Smooth muscle cell (in vitro differentiated cells): Measurements from ENCODE around the gene PTPRA. TPM values are rescaled to one million over a fixed set of nuclear protein-coding genes. Genes with fewer than 3 reads are reported as not detected.

Experiments
- DNase-seq: peaks from one replicate; lab custom pipeline; 2025; ENCODE audit not compliant: unreplicated experiment; lab: John Stamatoyannopoulos, UW
- H2AFZ ChIP-seq: fragments of 200-600 bp; sonication (generic); 2 replicates; pipeline ENCODE4 v1.6.0; 2016; ENCODE audit warnings: antibody characterized with exemption, low read depth, mild to moderate bottlenecking
- H3F3A ChIP-seq: fragments of 200-600 bp; sonication (generic); 2 replicates; pipeline ENCODE4 v1.6.0; 2017; ENCODE audit warnings: antibody characterized with exemption, low read depth
- H3K27ac ChIP-seq: fragments of 200-600 bp; sonication (generic); 2 replicates; pipeline ENCODE4 v1.5.1; 2016; ENCODE audit warnings: low read depth, mild to moderate bottlenecking
- H3K27me3 ChIP-seq: fragments of 200-600 bp; sonication (generic); 2 replicates; pipeline ENCODE4 v1.6.1; 2016; ENCODE audit warnings: low read depth, mild to moderate bottlenecking
- H3K36me3 ChIP-seq: fragments of 200-600 bp; sonication (generic); 2 replicates; pipeline ENCODE4 v1.5.1; 2016; ENCODE audit warnings: low read depth
- H3K4me1 ChIP-seq: fragments of 200-600 bp; sonication (generic); 2 replicates; pipeline ENCODE4 v1.5.1; 2016; ENCODE audit warnings: low read depth
- H3K4me2 ChIP-seq: fragments of 200-600 bp; sonication (generic); 2 replicates; pipeline ENCODE4 v1.6.0; 2016; ENCODE audit warnings: mild to moderate bottlenecking
- H3K4me3 ChIP-seq: fragments of 200-600 bp; sonication (generic); 2 replicates; pipeline ENCODE4 v1.5.1; 2016; ENCODE audit warnings: mild to moderate bottlenecking
- H3K79me2 ChIP-seq: fragments of 200-600 bp; sonication (generic); 2 replicates; pipeline ENCODE4 v1.6.0; 2016; ENCODE audit warnings: low read depth, mild to moderate bottlenecking
- H3K9ac ChIP-seq: fragments of 200-600 bp; sonication (generic); 2 replicates; pipeline ENCODE4 v1.6.0; 2016; ENCODE audit warnings: low read depth
- H3K9me3 ChIP-seq: fragments of 200-600 bp; sonication (generic); replicated peaks from 2 replicates; pipeline ENCODE4 v1.5.1; 2016; ENCODE audit warnings: low read depth
- H4K20me1 ChIP-seq: fragments of 200-600 bp; sonication (generic); 2 replicates; pipeline ENCODE4 v1.6.0; 2016; ENCODE audit warnings: low read depth
- WGBS: methylation state at CpG from one replicate; pipeline ENCODE4 v1.1.7; 2016; ENCODE audit warnings: low lambda C conversion rate; 5-methylcytosine and 5-hydroxymethylcytosine counted together
- polyA plus RNA-seq: library from polyadenylated mRNA; unstranded; fragments of >200 nt; fragmentation: Nextera tagmentation; extraction: Ambion mirVana; gene quantifications from 2 replicates; pipeline ENCODE4 v1.2.1, GENCODE V29; 2016
- total RNA-seq: library from RNA; depleted of rRNA; stranded (reverse); fragments of >200 nt; gene quantifications from 2 replicates; pipeline ENCODE4 v1.2.3, GENCODE V29; 2014
- TF ChIP-seq, protein P1 (sequence below): fragments of 200-600 bp; sonication (generic); IDR thresholded peaks from 2 replicates; pipeline ENCODE4 v1.5.1; 2017; ENCODE audit warnings: borderline replicate concordance, mild to moderate bottlenecking, antibody characterized with exemption; ENCODE audit not compliant: insufficient read depth, poor library complexity, severe bottlenecking

Gene PTPRA
- total and polyA plus RNA-seq, 2 experiments from 2014 or later, result 38.4 to 48.9 TPM

DNA sequence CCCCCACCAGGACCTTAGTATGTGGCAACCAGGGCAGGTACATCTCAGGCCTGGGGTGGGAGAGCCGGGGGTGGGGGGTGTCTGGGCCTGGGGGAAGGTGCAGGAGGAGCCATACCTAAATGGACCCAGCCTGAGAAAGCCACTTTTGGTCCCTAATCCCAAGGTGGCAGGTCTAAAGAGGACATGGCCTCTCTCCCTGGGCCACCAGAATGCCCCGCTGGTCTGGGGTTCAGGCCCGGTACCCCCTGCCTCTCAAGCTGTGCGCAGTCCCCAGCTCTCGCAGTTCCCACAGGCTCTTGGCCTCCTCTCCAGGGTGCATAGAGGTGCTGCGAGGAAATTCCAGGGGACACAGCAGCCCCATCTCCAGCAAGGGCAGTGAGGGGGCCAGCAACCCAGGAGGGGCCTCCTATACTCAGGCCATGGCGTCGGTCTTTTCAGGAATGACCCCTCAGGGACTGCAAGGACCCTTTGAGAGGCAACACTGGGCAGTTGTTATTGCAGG, 212.3 kb downstream of the PTPRA start:
- no peak for DNase-seq
- Histone ChIP-seq H3K4me3 (no peak overlapping the region), H4K20me1 (no peaks in the 10 kb centered on the region), H3K27ac (no peak overlapping the region), H3K9ac (no peak overlapping the region), H3K4me1 (peaks cover 6% of the 10 kb centered on the region), H2AFZ (no peak overlapping the region), H3K27me3 (peaks cover 43% of the 10 kb centered on the region), H3K4me2 (no peak overlapping the region), H3F3A (no peaks in the 10 kb centered on the region), H3K36me3 (no peaks in the 10 kb centered on the region), H3K79me2 (no peaks in the 10 kb centered on the region), H3K9me3 (no peaks in the 10 kb centered on the region)
- TF ChIP-seq, protein P1, sequence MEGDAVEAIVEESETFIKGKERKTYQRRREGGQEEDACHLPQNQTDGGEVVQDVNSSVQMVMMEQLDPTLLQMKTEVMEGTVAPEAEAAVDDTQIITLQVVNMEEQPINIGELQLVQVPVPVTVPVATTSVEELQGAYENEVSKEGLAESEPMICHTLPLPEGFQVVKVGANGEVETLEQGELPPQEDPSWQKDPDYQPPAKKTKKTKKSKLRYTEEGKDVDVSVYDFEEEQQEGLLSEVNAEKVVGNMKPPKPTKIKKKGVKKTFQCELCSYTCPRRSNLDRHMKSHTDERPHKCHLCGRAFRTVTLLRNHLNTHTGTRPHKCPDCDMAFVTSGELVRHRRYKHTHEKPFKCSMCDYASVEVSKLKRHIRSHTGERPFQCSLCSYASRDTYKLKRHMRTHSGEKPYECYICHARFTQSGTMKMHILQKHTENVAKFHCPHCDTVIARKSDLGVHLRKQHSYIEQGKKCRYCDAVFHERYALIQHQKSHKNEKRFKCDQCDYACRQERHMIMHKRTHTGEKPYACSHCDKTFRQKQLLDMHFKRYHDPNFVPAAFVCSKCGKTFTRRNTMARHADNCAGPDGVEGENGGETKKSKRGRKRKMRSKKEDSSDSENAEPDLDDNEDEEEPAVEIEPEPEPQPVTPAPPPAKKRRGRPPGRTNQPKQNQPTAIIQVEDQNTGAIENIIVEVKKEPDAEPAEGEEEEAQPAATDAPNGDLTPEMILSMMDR, result no peak
- 96% methylated on average over 8 of the region's 8 CpGs for WGBS

DNA sequence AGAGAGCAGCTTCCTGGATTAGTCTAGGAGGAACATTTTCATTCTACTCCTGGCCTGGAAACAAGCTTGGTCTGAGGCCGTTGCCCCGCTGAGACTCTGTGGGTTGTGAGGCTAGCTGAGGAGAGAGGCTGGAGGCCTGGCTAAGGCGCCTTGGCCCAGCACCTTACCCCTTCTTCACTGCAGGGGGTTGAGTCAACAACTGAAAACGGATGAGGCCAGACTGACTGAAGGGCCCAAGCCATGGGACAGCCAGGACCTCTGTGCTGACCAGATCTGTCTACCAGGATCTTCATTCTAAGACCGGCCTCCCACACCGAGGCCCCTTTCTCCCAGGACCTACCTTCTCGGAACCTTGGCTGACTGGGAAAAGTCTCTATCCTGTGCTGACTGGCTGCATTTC, 214.8 kb downstream of the PTPRA start:
- no peaks in the 10 kb centered on the region for H3K79me2 ChIP-seq
- H3F3A ChIP-seq, result no peaks in the 10 kb centered on the region
- DNase-seq, result no peak
- H4K20me1 ChIP-seq, result no peaks in the 10 kb centered on the region
- H3K36me3 ChIP-seq, result no peaks in the 10 kb centered on the region
- no peak overlapping the region for H2AFZ ChIP-seq
- H3K27me3 ChIP-seq, result peaks cover 19% of the 10 kb centered on the region
- no peak overlapping the region for H3K9ac ChIP-seq
- no peaks in the 10 kb centered on the region for H3K9me3 ChIP-seq
- WGBS, result 87% methylated on average over 7 of the region's 7 CpGs
- H3K4me3 ChIP-seq, result no peak overlapping the region
- no peak overlapping the region for H3K4me2 ChIP-seq
- H3K27ac ChIP-seq, result no peak overlapping the region
- peaks cover 6% of the 10 kb centered on the region for H3K4me1 ChIP-seq
- TF ChIP-seq, protein P1, result no peak

Other genes starting within 250 kb of the PTPRA start
- 99.2 and 108 TPM in 2 replicates for gene NOP56, start 220.8 kb upstream of the PTPRA start, total RNA-seq
- gene NOP56, start 220.8 kb upstream of the PTPRA start, polyA plus RNA-seq, result 115 and 154 TPM in 2 replicates
- gene IDH3B, start 209.3 kb upstream of the PTPRA start, total RNA-seq, result 64.2 and 72.3 TPM in 2 replicates
- gene IDH3B, start 209.3 kb upstream of the PTPRA start, polyA plus RNA-seq, result 89.6 and 122 TPM in 2 replicates
- gene EBF4, start 180.7 kb upstream of the PTPRA start, total RNA-seq, result 8.2 and 9.7 TPM in 2 replicates
- gene EBF4, start 180.7 kb upstream of the PTPRA start, polyA plus RNA-seq, result 19.0 and 21.8 TPM in 2 replicates
- 40.2 and 54.0 TPM in 2 replicates for gene CPXM1, start 72.9 kb upstream of the PTPRA start, total RNA-seq
- 74.8 and 99.3 TPM in 2 replicates for gene CPXM1, start 72.9 kb upstream of the PTPRA start, polyA plus RNA-seq
- not detected in 2 replicates for gene C20orf141, start 58.5 kb upstream of the PTPRA start, total RNA-seq
- gene C20orf141, start 58.5 kb upstream of the PTPRA start, polyA plus RNA-seq, result 0.44 TPM in 1 of 2 replicates, not detected in the other
- gene TMEM239, start 57.1 kb upstream of the PTPRA start, total RNA-seq, result not detected in 2 replicates
- gene TMEM239, start 57.1 kb upstream of the PTPRA start, polyA plus RNA-seq, result not detected in 2 replicates
- 18.7 and 24.2 TPM in 2 replicates for gene PCED1A, start 32.8 kb upstream of the PTPRA start, total RNA-seq
- gene PCED1A, start 32.8 kb upstream of the PTPRA start, polyA plus RNA-seq, result 43.7 and 46.7 TPM in 2 replicates
- 26.3 and 30.2 TPM in 2 replicates for gene VPS16, start 32.7 kb upstream of the PTPRA start, total RNA-seq
- 32.4 and 36.9 TPM in 2 replicates for gene VPS16, start 32.7 kb upstream of the PTPRA start, polyA plus RNA-seq
- gene GNRH2, start 170.1 kb downstream of the PTPRA start, total RNA-seq, result not detected in 2 replicates
- gene GNRH2, start 170.1 kb downstream of the PTPRA start, polyA plus RNA-seq, result not detected in 2 replicates
- gene MRPS26, start 172.6 kb downstream of the PTPRA start, total RNA-seq, result 18.3 and 24.4 TPM in 2 replicates
- gene MRPS26, start 172.6 kb downstream of the PTPRA start, polyA plus RNA-seq, result 62.9 and 79.6 TPM in 2 replicates
- not detected in 2 replicates for gene OXT, start 198.1 kb downstream of the PTPRA start, total RNA-seq
- gene OXT, start 198.1 kb downstream of the PTPRA start, polyA plus RNA-seq, result 2.8 and 3.5 TPM in 2 replicates
- not detected in 2 replicates for gene AVP, start 211.2 kb downstream of the PTPRA start, total RNA-seq
- gene AVP, start 211.2 kb downstream of the PTPRA start, polyA plus RNA-seq, result not detected in 2 replicates